ENCODE measurements around the gene S100A1.
A peak's percentile ranks its signal among the peaks of the same experiment; 100 is the strongest.
"Not testable (repeated sequence)": the region's sequence is repeated elsewhere in the genome, so short reads cannot be mapped to it uniquely, and the experiment has no call there.

S100A1 gene

GRCh38 chr1:153655333-153655732 lies 27.1 kb downstream of the S100A1 start:
- DNase-seq (ENCODE audit: low read depth in 2 of 2): no peak

- DNase-seq (ENCODE audit: low read depth in 2 of 2): peak; percentile 89 to 91
Measured at GRCh38 chr1:153658400-153659174, 30.4 kb downstream of the S100A1 start, which contains the start of gene SNAPIN. Gene SNAPIN, plus strand, starts transcription at chr1:153658703. Its CDS starts 41 bp downstream, at chr1:153658744.

GRCh38 chr1:153659175-153659534 lies 30.9 kb downstream of the S100A1 start:
- DNase-seq (ENCODE audit: low read depth in 2 of 2): no peak

GRCh38 chr1:153659656-153660055 lies 31.4 kb downstream of the S100A1 start:
- no peak for DNase-seq (ENCODE audit: low read depth in 2 of 2)

GRCh38 chr1:153661111-153661708 lies 33.0 kb downstream of the S100A1 start:
- no peak for DNase-seq (ENCODE audit: low read depth in 2 of 2)

- DNase-seq (ENCODE audit: low read depth in 2 of 2): no peak
Measured at GRCh38 chr1:153662269-153662668, 34.0 kb downstream of the S100A1 start.

- no peak for DNase-seq (ENCODE audit: low read depth in 2 of 2)
Measured at GRCh38 chr1:153663211-153663610, 35.0 kb downstream of the S100A1 start.

- no peak for DNase-seq (ENCODE audit: low read depth in 2 of 2)
Measured at GRCh38 chr1:153667439-153667838, 39.2 kb downstream of the S100A1 start.

- DNase-seq (ENCODE audit: low read depth in 2 of 2): not testable (repeated sequence)
Measured at GRCh38 chr1:153668672-153669071, 40.4 kb downstream of the S100A1 start.

GRCh38 chr1:153669606-153670005 lies 41.4 kb downstream of the S100A1 start:
- DNase-seq (ENCODE audit: low read depth in 2 of 2): no peak

GRCh38 chr1:153670257-153670858 lies 42.1 kb downstream of the S100A1 start:
- DNase-seq (ENCODE audit: low read depth in 2 of 2): no peak

GRCh38 chr1:153670859-153671627 lies 42.8 kb downstream of the S100A1 start, which contains the start of gene ILF2:
Gene ILF2, minus strand, starts transcription at chr1:153670993. Its CDS starts 71 bp downstream, at chr1:153670922.
- peak; percentile 93 to 95 for DNase-seq (ENCODE audit: low read depth in 2 of 2)

GRCh38 chr1:153671628-153672353 lies 43.6 kb downstream of the S100A1 start:
- peak; percentile 41 to 45 for DNase-seq (ENCODE audit: low read depth in 2 of 2)

GRCh38 chr1:153673511-153673910 lies 45.3 kb downstream of the S100A1 start:
- DNase-seq (ENCODE audit: low read depth in 2 of 2): no peak

- peak in 1 of 2 donors; percentile 50 for DNase-seq (ENCODE audit: low read depth in 2 of 2)
Measured at GRCh38 chr1:153677718-153678518, 49.7 kb downstream of the S100A1 start.

GRCh38 chr1:153678519-153679336 lies 50.5 kb downstream of the S100A1 start, which contains the start of gene NPR1:
Gene NPR1, plus strand, starts transcription at chr1:153678688. Its CDS starts 421 bp downstream, at chr1:153679109.
- no peak for DNase-seq (ENCODE audit: low read depth in 2 of 2)

GRCh38 chr1:153679337-153680119 lies 51.3 kb downstream of the S100A1 start:
- DNase-seq (ENCODE audit: low read depth in 2 of 2): no peak

GRCh38 chr1:153680120-153680403 lies 51.8 kb downstream of the S100A1 start:
- no peak for DNase-seq (ENCODE audit: low read depth in 2 of 2)
